Prostate gland (tissue), 2 donors: ENCODE results near the gene CRTAC1.

Source experiments
- POLR2A ChIP-seq: fragments of 450-650 bp; IDR thresholded peaks from one replicate; pipeline ENCODE4 v1.6.1; 2016; ENCODE audit warnings: antibody characterized with exemption, mild to moderate bottlenecking
- POLR2AphosphoS5 ChIP-seq: sonication (generic); formaldehyde crosslinking; IDR thresholded peaks from one replicate; pipeline ENCODE4 v1.6.1; 2017; ENCODE audit warnings: antibody characterized with exemption
- TF ChIP-seq, protein P1 (sequence below), 4 experiments: fragments of 200-600 bp in 2 of 4; fragments of 450-650 bp in 2 of 4; sonication (generic) in 2 of 4; IDR thresholded peaks; 1 replicate in 3 of 4; 2 replicates in 1 of 4; pipeline ENCODE4 v1.5.1; 2016 to 2019; ENCODE audit warnings: antibody characterized with exemption in 4 of 4, mild to moderate bottlenecking in 2 of 4, moderate library complexity in 2 of 4

DNA sequence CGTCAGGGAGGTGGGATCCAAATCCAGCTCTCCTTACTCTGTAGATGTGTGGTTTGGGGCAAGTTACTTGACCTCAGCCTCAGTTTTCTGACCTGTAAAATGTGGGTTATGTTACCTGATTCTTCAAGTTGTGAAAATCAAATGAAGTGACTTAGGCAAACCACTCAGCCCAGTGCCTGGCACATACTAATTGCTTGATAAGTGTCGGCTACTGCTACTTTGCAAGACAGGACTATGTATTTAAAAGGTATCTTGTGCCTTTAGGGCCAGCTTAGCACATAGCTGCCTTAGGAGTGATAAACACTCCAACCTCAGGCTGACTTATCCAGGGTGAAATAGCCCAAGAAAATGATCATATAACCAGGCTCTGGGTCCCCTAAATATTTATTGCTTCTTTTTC, 137.9 kb downstream of the CRTAC1 start:
- TF ChIP-seq, protein P1, sequence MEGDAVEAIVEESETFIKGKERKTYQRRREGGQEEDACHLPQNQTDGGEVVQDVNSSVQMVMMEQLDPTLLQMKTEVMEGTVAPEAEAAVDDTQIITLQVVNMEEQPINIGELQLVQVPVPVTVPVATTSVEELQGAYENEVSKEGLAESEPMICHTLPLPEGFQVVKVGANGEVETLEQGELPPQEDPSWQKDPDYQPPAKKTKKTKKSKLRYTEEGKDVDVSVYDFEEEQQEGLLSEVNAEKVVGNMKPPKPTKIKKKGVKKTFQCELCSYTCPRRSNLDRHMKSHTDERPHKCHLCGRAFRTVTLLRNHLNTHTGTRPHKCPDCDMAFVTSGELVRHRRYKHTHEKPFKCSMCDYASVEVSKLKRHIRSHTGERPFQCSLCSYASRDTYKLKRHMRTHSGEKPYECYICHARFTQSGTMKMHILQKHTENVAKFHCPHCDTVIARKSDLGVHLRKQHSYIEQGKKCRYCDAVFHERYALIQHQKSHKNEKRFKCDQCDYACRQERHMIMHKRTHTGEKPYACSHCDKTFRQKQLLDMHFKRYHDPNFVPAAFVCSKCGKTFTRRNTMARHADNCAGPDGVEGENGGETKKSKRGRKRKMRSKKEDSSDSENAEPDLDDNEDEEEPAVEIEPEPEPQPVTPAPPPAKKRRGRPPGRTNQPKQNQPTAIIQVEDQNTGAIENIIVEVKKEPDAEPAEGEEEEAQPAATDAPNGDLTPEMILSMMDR (IDR thresholded peaks at IDR 0.05) = no peak
- no peak for TF ChIP-seq POLR2A
- no peak for TF ChIP-seq POLR2AphosphoS5
